NCI-H2171 (cell line): ENCODE results near the gene STARD5.
A peak's percentile ranks its signal among the peaks of the same experiment; 100 is the strongest.

Experiments used
- DNase-seq: peaks from one replicate; lab custom pipeline; 2025; lab: John Stamatoyannopoulos, UW

Gene STARD5

DNA sequence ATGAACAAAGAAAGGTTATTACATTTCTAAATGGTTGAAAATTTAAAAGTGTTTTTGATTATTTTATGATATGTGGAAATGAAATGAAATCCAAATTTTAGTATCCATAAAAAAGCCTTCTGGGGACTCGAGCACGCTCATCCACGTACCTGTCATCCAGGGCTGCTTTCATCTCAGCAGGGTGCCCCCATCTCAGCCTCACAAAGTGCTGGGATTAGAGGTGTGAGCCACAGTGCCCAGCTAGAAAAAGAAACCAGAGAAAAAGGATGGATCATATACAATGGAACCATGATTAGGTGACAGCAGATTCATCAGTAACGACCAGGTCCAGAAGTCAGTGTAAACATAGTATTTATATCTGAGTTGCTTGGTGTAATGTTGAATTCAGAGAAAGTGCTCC is 49.7 kb downstream of the STARD5 start:
- no peak for DNase-seq

DNA sequence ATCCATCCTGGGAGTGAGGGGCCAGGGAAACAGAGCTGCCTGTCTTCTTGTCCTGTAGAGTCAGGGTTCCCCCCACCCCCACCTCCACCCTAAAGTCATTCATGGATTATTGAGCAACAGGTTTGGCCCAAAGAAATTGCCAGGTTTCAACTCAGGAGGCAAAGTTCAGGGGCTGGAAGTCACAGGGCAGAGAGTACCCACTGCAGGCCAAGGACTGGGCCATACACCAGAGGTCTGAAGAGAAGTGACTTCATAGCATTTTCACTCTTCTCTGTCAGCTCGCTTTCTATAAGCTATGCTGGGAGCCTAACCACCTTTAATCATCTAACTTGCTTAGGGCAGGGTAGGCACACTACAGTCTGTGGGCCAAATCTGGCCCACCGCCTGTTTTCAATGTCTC is 50.1 kb downstream of the STARD5 start:
- DNase-seq: no peak

DNA sequence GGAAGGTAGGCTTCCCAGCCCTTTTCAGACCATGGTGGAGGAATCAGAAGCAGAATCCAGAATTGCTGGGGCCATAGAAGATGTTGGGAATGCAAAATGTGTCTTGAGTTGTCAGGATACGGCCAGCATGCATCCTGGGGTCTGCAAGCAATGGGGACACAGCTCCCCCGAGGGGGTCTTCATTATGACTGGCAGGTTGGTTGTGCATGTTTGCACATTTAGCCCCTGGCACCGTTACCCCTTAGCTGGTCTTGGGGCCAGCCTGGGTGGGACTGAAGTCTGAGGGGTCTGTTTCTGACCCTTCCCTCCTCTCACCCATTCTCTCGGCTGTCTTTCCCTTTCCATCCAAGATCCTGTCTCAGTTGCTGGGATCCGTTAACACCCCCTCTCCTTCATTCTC is 50.7 kb downstream of the STARD5 start:
- DNase-seq: no peak

DNA sequence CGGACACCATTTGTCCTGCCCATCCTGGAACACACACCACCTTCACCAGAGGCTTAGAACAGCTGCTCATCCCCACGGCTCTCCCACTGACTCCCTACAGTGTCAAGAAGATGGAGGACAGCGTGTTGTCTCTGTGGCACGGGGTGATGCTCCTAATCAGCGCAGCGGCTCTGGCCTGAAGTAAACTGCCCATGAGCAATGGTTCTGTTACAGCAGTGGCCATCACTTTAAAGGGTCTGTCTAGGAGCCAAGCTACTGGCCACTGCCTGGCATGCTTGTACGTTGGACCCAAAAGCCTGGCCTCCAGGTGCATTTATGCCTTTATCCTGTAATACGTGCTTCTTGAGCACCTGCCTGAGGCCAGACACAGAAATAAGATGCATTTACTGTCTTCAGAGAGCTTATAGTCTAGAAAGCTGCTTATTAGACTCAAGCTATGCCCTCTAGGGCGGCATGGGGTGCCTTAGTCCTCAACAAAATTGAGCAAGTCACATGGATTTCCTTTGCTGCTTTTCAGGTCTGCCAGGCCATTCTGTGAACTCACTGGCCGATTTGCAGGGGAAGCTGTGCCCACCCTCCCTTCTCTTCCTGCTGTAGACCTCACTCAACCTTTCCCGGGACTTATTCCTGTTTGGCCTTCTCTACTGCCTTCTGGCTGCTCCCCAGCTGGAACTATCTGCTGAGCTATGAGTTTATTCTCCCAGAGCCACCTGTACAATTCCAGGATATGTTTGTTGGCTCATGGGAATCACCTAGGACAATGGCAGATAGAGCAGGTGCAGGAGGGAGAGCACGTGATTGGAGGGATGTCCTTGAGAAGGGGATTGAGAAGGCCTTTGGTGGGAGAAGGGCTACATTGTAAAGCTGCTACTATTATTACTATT is 51.9 kb downstream of the STARD5 start:
- DNase-seq: no peak

DNA sequence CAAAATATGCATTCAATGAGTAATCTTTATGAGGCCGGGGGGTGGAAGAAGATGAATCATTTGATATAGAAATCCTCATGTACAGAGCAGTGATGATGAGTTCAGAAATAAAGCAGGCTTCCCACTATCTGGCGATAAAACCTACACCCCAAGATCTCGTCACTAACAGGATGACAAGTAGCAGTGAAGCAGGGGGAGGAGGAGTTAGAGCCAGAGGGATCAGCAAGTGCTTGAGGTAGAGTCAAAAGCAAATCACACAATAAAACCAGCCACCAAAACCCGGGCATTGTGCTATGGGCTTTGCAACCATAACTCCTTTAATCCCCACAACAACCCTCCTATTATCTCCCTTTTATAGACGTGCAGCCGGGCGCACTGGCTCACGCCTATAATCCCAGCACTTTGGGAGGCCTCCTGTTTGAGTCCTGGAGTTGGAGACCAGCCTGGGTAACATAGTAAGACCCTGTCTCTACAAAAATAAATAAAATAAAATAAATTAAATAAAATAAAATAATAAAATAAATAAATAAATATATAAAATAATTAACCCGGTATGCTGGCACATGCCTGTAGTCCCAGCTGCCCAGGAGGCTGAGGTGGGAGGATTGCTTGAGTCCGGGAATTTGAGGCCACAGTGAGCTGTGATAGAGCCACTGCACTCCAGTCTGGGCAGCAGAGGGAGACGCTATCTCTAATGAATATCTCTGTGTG is 53.0 kb downstream of the STARD5 start:
- no peak for DNase-seq

DNA sequence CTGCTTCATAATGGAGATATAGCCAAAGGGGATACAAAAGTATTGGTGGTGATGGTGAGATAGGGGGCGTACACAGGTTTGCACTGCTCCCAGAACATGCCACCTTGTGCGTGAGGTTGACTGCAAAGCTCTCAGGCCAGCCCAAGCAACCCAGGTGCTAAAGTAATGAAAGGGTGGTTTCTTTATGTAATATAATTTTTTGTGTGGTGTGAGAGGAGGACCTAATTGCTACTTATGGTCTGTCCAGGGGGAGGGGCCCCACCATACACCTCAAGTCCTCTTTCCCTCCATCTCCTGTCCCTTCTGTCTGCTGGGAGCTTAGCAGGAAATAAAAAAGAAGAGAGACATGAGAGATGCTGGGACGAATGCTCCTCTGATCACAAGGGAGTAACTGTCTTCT is 53.8 kb downstream of the STARD5 start:
- no peak for DNase-seq

DNA sequence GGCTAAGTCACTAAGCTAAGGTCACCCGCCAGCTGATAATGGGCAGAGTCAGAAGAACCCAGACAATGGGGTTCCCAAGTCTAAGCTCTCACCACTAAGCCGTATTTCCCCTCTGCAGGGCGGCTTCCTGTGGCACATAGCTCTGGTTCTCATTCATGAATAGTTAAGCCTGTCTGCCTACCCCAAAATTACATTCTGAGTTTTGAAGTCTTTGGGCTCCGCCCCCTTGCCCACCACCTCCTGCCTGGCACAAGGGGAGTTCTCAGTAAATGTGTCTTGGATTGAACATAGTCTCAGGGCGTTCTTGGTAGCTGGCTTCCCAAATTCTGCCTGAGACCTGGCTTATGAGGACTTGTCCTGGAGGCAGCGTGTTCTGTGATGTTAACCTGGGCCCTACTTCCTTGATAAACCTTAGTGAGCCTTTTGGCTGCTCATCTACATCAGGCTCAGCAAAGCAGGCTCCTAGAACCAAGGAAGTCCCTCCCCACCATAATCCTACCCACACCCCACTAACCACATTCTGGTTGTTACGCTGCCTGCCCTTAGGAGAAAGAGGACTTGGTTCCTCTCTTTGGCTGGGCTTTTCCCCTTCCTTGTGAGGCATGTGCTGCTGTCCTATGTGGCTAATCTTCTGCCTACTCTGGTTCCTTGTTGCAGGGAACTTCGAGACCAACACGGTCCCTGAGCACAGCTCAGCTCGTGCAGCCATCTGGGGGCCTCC is 54.9 kb downstream of the STARD5 start:
- DNase-seq: no peak

DNA sequence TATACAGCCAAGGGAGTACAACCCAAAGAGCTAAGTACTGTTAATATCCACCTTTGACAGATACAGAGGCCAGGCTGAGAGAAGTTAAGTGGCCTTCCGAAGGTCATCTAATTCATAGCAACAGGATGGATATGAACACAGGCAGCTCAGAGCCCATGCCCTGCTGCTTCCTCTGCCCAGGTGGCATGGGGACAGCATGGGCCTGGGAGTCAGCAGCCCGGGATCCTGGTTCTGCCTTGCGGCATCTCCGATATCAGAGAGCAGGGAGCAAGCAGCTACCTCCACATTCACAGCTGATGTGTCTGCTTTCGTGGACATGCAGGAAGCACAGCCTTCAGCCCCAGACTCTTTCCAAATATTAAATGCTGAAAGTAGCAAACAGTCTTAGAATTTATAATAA is 55.6 kb downstream of the STARD5 start:
- no peak for DNase-seq

DNA sequence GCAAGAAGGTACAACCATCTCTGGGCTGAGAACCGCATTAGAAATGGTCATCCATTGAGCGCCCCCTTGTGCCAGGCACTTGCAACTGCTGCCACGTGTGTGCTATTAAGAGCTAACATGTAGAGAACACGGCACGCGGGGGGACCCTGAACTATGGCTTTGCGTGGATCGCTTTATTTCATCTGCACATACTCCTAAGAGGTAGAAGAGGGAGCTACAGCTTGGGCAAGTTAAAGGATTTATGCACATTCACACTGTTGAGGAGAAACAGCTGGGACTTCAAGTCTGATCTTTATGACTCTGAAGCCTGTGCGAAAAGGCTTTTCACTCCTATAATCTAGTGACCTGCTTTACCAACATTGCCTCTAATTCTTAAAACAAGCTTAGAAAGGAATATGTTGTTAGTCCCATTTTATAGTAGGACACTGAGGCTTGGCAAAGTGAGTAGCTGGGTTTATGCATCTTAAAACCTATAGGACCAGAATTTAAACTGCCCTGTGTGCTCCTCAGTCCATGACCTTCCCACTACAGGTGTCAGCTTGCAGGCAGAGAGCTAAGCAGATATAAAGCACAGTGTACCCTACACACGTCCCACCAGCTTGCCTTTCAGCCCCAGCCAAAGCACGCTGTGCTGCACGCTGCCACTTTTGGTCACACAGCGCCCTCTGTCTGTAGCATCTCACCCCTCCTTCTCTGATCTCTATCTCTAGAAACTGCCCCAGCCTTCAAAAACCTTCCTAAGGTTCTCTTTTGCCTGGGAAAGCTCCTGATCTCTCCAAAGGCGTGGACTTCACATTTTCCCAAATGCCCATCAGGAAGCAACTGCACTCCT is 57.8 kb downstream of the STARD5 start:
- DNase-seq: peak; percentile 69

DNA sequence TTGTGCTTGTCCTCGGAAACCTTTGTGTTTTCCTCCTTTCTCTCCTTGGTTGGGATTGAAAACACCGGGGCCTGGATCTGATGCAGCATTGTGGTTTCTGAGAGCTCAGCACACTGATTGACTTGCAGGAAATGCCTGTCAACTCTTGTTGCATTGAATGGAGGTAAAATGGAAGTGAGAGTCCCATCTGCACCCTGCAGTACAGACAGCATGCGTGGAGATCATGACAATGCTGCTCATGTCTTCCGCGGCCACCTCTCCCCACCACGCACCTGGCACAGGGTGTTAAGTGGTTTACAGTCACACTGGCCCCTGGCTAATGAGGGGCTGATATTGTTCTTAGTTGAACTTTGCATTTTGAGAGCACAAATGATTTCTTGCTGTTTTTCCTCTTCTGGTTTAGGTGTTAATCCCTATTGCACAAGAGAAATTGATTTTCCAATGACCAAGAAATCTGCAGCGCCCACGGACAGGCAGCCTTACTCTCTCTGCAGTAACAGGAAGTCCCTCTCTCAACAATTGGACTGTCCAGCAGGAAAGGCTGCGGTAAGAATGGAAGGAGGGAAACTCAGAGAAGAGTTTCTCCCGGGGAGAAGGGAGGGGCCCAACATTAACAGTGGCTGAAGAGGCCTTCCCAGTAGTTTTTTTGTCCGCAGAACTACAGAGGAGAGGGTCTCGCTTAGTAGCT is 58.5 kb downstream of the STARD5 start:
- DNase-seq: no peak

DNA sequence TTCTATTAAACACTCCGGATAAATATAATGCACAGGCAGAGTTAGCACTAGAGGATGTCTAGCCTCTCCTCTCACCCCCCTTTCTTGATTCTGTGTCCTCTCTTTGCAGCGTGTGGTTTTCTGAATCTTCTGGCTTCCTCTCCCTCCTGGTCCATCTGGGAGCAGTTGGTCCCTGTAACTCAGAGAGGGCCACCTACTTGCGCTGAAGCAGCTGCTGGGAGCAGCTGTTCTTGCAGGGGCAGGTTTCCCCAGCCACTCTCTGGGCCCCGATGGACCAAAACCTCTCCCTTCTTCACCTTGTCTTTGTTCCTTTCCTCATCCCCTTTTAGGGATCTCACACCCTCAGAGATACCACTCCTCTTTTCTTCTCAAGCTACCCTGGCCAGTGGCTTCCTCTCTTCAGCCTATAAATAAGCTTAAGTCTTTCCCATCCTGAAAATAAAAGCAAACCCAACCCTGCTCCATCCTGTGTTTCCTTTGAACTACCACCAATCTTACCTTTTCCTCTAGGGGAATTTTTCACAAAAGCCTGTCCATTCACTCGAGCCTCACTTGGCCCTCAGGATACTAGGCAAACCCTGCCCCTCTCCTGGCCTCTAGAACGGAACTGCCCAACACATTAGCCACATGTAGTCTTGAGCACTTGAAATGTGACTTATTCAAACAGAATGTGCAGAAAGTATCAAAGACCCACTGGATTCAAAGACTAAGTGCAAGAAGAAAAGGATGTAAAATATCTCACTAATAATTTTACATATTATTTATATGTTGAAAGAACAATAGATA is 59.7 kb downstream of the STARD5 start:
- DNase-seq: no peak

DNA sequence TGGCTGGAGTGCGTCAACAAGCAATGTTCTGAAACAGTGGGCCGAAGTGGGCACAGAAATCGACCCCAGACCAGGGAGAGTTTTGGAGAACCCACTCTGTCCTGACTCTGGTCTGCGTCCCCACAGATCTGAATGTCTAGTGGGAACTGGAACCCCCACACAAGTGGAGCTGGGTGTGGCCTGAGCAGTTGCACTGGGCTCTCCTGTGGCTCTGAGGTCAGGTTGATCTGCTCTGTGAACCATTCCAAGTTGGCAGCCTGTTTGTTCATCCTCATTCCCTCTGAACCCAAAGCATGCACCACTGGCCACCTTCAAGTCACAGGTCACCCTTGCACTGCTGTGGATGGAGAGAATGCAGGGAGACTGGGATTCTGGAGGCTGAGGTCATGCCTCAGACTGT is 60.5 kb downstream of the STARD5 start:
- no peak for DNase-seq

DNA sequence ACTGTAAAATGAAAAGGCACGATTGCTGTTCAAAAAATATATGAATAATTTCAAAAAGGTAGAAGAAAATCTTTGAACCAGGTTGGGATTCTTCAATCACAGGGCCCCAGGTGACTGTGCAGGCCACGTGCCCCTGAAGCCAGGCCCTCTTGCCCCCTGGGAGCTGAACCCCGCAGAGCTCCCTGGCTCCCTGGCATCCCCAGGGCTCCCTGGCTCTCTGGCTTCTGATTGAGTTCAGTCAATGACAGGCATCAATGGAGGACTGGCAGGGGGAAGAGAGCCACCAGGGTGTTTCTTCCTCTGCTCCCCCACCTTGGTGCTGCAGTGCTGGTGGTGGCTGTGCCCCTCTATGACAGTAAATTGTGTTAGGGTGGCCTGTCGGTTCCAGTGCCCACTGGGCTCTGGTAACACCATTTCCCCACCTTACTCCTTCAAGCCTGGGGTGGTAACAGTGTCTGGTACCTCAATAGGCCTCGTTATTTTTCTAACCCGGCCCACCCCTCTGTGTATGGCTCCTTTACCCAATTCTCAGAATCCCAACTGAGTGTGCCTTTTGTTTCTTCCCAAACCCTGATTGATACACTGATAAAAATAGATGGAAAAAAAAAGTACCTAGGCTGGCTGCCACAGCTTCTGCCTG is 62.6 kb downstream of the STARD5 start:
- no peak for DNase-seq

DNA sequence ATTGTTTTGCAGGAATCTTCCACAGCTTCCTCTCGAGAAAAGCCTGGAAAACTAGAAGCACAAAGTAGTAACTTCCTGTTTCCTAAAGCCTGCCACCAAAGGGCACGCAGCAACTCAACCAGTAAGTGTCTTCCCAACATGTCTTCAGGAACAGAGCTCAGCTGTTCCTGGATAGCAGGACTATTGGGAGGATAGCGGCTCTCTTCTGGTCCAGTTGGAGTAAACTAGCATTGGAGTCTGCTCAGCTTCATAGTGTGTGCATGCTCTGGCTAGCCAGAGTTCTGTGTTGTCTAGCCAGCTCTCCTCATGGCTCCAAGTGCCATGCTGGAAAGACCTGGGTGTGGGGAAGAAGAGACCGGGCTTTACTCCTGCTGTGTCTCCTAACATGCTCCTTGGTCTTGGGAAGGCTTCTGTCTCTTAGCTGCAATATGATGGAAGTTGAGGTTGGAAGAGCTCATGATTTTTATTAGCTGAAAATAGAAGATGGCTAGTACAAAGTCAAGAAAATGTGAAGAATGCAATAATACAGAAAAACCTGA is 64.1 kb downstream of the STARD5 start:
- DNase-seq: no peak
